GM19035 (cell line): ENCODE results near the gene FRYL.
"Not testable (repeated sequence)": the region's sequence is repeated elsewhere in the genome, so short reads cannot be mapped to it uniquely, and the experiment has no call there.

ENCODE experiments used
- ATAC-seq: cut with Tn5 transposase; IDR thresholded peaks from one replicate; pipeline ENCODE4 v1.9.1; 2021; ENCODE audit not compliant: unreplicated experiment

The FRYL gene

GRCh38 chr4:48779998-48780864 lies at the start of gene FRYL:
TSS of gene FRYL (minus strand) at chr4:48780279. CDS start at chr4:48634410, 145,869 bp downstream.
- ATAC-seq = peak; percentile 85

GRCh38 chr4:48827622-48828021 lies 47.5 kb upstream of the FRYL start:
- ATAC-seq = no peak

GRCh38 chr4:48821431-48821830 lies 41.4 kb upstream of the FRYL start:
- ATAC-seq = not testable (repeated sequence)

- no peak for ATAC-seq
These were observed 36.9 kb upstream of the FRYL start for GRCh38 chr4:48816971-48817370.

- ATAC-seq = not testable (repeated sequence)
These were observed 36.2 kb upstream of the FRYL start for GRCh38 chr4:48816297-48816696.

- no peak for ATAC-seq
These were observed 35.4 kb upstream of the FRYL start for GRCh38 chr4:48815483-48815882.

- ATAC-seq = peak; percentile 54
These were observed 33.9 kb upstream of the FRYL start for GRCh38 chr4:48813964-48814363.

- ATAC-seq = no peak
These were observed 32.8 kb upstream of the FRYL start for GRCh38 chr4:48812866-48813265.

- ATAC-seq = no peak
These were observed 24.7 kb upstream of the FRYL start for GRCh38 chr4:48804584-48805301.

- no peak for ATAC-seq
These were observed 21.1 kb upstream of the FRYL start for GRCh38 chr4:48801016-48801715.

GRCh38 chr4:48800155-48800554 lies 20.1 kb upstream of the FRYL start:
- ATAC-seq = not testable (repeated sequence)

- ATAC-seq = no peak
These were observed 19.1 kb upstream of the FRYL start for GRCh38 chr4:48799157-48799556.

GRCh38 chr4:48798117-48798516 lies 18.0 kb upstream of the FRYL start:
- no peak for ATAC-seq

- ATAC-seq = no peak
These were observed 17.0 kb upstream of the FRYL start for GRCh38 chr4:48796927-48797679.

- ATAC-seq = no peak
These were observed 16.3 kb upstream of the FRYL start for GRCh38 chr4:48796191-48796926.

- ATAC-seq = no peak
These were observed 15.0 kb upstream of the FRYL start for GRCh38 chr4:48795108-48795507.

- no peak for ATAC-seq
These were observed 12.4 kb upstream of the FRYL start for GRCh38 chr4:48792348-48793006.

- ATAC-seq = no peak
These were observed 11.2 kb upstream of the FRYL start for GRCh38 chr4:48791313-48791712.

- no peak for ATAC-seq
These were observed 10.5 kb upstream of the FRYL start for GRCh38 chr4:48790561-48790960.

- no peak for ATAC-seq
These were observed 7.0 kb upstream of the FRYL start for GRCh38 chr4:48787056-48787455.
